GM11168 (cell line): ENCODE results near the gene SAP30BP.

ENCODE experiments used
- in situ Hi-C: fragments of 300-500 bp; cut with MboI; formaldehyde crosslinking; loops from one replicate; pipeline ENCODE4 v1.12.0; 2022; ENCODE audit warnings: low sequenced_read_pairs; ENCODE audit not compliant: unreplicated experiment

The SAP30BP gene

DNA sequence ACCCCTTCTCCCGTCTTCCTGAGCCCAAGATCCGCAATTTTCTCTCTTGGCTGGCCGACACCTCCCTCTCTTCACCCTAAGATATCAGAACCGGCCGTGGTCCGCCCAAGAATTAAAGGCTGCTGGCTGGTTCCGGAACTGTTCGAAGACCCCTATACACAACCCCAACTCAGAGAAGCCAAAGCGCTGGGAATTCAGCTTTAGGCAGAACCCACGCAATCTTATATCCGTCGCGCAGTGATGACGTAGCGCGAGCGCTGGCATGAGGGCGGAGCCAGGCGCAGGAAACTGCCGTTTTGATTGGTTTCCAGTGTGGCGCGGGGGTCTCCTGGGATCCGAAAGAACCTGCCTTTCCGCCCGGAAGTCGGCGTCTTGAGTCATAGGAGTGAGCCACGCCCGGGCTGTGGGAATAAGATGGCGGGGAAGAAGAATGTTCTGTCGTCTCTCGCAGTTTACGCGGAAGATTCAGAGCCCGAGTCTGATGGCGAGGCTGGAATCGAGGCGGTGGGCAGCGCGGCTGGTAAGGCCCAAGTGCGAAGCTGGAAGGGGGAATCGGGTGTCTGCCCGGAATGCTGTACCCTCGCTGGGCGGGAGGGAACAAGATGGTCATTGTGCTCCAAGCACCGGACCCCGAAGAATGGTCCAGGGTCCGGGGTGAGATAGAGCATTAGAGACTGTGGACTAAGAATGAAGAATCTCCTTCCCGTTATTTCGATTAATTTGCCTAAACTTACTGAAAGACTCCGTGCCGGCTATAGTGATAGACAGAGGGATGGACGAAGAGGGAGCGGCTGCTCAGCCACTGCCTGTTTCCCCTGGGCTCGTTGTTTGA, at the start of gene SAP30BP, which contains the start of gene RECQL5:
SAP30BP (plus strand) TSS at position 380 of the 832 bp plus-strand sequence; CDS start at position 415, 35 bp downstream.
RECQL5 (minus strand) TSS at position 196 of the 832 bp plus-strand sequence. CDS start 597 bp downstream, outside the sequence.
- in situ Hi-C loops, result no loop called here

DNA sequence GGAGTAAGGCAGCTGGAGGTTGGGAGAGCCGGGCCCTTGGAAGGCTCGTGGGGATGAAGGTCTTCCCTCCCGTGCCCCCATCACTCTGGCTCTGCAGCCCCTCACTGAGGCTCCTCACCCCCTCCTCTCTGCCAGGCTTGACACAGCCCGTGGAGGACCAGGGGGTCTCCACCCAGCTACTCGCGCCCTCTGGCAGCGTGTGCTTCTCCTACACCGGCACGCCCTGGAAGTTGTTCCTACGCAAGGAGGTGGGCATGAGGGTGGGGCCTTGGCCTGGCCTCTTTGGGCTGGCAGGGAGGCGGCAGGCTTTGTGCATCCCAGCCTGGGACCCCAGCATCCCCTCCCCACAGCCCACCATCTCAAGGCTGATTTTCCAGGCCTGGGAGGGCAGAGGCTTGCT, 49.5 kb upstream of the SAP30BP start:
- in situ Hi-C loops, result loop anchor here (5.0 kb wide), 1 partner anchor 135 kb away; no protein-coding TSS in a partner anchor

DNA sequence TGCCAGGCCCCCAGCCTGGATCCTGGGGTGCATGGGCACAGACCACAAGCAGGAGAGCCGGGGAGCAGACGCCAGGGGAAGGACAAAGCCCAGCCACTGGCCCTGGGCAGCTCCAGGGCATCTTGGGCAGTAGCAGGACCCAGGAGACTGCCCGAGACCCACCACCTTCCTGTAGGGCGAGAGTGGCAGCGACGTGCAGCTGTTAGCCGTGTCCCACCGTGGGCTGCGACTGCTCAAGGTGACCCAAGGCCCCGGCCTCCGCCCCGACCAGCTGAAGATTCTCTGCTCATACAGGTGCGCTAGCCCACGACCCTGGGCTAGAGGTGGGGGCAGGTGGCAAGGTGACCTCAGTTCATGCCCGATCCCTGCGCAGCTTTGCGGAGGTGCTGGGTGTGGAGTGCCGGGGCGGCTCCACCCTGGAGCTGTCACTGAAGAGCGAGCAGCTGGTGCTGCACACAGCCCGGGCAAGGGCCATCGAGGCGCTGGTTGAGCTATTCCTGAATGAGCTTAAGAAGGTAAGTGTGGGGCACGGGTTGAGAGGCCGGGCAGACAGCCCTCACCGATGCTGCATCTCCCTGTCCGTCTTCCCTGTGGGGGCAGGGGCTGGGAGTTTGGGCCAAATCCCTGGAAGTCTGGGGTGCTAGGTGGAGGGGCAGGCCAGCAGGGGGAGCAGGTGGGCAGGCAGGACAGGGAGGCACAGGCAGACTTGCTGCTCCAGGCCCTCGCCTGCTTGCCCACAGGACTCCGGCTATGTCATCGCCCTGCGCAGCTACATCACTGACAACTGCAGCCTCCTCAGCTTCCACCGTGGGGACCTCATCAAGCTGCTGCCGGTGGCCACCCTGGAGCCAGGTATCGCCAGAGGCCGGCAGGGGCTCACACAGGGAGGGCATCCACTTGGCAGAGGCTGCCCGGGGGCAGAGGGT, 47.4 kb upstream of the SAP30BP start:
- in situ Hi-C loops, result loop anchor here (5.0 kb wide), 1 partner anchor 133 kb away; no protein-coding TSS in a partner anchor

DNA sequence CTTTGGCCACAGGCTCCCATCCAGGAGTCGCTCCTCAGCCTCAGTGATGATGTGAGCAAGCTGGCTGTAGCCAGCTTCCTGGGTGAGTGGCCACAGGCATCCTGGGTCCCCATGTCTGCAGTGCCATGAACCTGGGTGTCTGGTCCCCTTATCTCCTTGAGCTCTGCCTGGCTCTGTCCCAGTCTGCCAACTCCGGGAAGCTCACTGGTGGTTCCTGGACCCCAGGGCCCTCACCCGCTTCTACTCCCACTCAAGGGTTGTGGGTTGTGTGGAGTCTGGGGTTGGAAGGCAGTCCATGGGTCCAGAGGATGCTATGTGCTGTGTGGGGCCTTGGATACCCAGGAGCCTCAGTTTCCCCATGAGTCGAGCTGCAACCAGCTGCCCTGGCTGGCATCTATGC, 45.6 kb upstream of the SAP30BP start:
- in situ Hi-C loops, result no loop called here

GRCh38 chr17:75622076-75622475, 45.1 kb upstream of the SAP30BP start:
- in situ Hi-C loops, result no loop called here

- in situ Hi-C loops, result no loop called here
Observed at GRCh38 chr17:75622771-75623273, 44.3 kb upstream of the SAP30BP start.

DNA sequence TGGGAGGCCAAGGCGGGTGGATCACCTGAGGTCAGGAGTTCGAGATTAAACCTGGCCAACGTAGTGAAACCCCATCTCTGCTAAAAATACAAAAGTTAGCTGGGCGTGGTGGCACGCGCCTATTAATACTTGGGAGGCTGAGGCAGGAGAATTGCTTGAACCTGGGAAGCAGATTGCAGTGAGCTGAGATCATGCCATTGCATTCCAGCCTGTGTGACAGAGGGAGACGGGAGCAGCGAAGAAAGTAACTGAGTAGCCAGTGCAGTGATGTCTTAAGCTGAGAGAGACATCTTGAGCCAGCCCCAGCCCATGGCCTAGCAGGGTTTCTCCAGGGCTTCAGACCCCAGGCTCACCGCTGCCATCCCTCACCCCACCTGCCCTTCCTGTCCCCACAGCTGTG, 43.8 kb upstream of the SAP30BP start:
- in situ Hi-C loops, result no loop called here

- in situ Hi-C loops, result no loop called here
Observed at GRCh38 chr17:75624021-75624420, 43.1 kb upstream of the SAP30BP start.

- in situ Hi-C loops, result no loop called here
Observed at GRCh38 chr17:75624714-75625345, 42.3 kb upstream of the SAP30BP start.

- in situ Hi-C loops, result no loop called here
Observed at GRCh38 chr17:75625813-75626486, 41.2 kb upstream of the SAP30BP start.

- in situ Hi-C loops, result no loop called here
Observed at GRCh38 chr17:75626496-75627038, 40.6 kb upstream of the SAP30BP start.

DNA sequence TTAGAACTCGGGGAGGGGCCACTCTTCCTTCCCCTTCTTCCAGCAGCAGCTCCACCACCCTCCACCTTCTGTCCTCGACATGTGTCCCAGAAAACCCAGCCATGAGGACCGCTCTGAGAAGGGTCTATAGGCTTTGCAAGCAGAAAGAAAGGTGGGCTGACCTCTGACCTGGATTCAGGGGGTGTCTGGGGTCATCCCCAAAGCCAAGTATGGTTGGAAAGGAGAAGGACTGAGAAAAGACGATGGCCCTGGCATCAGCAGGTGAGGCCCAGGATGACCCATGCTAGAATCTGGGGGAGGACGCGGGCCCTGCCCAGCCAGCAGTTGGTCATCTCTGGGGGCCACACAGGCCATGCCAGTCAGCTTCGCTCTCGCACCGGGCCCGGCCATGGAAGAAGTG, 40.0 kb upstream of the SAP30BP start:
- in situ Hi-C loops, result no loop called here

DNA sequence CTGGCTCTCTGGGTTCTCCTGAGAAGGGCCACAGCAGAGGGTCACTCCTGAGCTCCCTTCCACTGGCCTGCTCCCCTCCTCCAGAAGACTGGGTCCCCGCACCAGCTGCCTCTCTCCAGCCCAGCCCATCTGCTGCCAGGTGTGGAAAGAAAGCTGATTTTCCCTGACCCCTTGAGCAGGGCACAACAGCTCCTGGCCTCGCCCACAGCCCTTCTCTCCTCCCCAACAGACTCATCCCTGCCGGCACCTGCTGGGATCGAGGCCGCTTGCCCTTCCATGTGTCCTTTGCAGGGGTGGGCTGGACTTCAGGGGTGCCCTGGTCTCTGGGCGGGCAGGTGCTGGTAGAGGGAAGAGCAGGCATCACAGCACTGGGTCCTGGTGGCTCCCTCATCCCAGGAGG, 38.7 kb upstream of the SAP30BP start:
- in situ Hi-C loops, result no loop called here

DNA sequence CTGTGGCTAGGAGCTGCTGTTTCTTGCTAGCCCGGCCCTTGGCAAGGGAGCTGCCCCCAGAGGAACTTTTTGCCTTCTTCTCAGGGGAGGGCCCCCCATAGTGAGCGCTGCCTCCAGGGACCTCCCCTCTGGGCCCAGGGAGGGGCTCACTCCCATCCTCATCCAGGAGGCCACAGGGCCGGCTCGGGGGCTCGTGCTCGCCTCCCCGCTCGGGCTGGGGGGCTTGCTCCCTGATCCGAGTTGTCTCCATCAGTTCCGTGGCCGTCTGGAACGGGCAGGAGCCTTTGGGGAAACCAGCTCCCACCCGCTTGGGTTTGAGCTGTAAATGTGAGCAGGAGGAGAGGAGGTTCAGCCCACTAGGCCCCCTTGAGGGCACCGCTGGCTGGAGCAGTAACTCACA, 38.0 kb upstream of the SAP30BP start:
- in situ Hi-C loops, result no loop called here

- in situ Hi-C loops, result no loop called here
Observed at GRCh38 chr17:75630071-75630917, 36.8 kb upstream of the SAP30BP start.

- in situ Hi-C loops, result no loop called here
Observed at GRCh38 chr17:75631353-75631752, 35.8 kb upstream of the SAP30BP start.

DNA sequence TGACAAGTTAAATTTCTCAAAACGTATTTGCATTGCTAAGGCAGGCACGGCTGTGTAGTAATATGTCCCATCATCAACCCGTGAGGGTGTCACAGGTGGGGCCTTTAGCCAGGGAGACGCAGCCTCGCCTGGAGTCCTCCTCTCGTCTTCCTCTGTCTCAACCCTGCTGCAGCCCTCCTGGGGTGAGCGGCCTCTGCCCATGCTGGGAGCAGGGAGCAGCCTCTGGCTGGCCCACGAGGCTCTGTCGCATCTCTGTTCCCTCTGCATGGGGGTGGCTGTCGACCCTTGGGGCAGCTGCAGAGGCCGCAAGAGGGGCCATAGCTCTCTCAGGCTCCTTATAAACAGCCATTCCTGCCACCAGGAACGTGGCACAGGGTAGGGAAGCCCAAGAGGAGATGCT, 34.7 kb upstream of the SAP30BP start:
- in situ Hi-C loops, result no loop called here

DNA sequence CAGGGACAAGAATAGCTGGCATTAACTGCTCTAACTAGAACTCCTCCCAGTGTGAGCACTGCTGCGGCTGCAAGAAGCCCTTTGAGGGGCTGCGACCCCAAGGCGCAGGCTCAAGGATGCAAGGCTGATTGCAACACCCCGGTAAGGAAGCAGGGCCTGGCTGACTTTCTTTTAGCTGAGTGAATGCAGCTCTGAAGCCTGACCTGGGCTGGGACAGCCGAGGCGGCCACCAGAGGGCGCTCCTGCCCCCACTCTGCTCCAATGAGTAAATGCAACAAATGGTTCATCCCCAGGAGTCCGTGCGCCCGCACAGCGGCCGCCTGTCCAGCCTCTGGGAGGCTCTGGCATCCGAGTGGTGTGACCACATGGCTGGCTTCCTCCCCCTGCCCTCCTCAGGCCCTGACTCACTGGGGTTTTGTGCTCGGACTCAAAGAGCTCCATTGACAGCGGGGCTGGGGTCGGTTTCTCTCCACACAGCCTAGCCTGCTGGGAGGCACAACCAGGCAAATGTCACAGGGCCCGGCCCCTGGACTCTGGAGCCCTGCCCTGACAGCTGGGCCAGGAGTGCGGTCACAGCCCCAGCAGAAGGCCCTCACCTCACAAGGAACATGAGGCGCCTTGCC, 34.2 kb upstream of the SAP30BP start, which contains the start of gene SMIM5:
SMIM5 (plus strand) TSS at position 572 of the 623 bp plus-strand sequence. CDS start 6,768 bp downstream, outside the sequence.
- in situ Hi-C loops, result no loop called here
